GM18520 (cell line): ENCODE data around the gene ITSN1.
"Not testable (repeated sequence)": the region's sequence is repeated elsewhere in the genome, so short reads cannot be mapped to it uniquely, and the experiment has no call there.

Source experiments
- ATAC-seq: cut with Tn5 transposase; IDR thresholded peaks from one replicate; pipeline ENCODE4 v1.9.1; 2021; ENCODE audit not compliant: unreplicated experiment

ITSN1 gene

GRCh38 chr21:33712022-33712803 is 69.9 kb downstream of the ITSN1 start:
- no peak for ATAC-seq

- ATAC-seq: no peak
These were observed 78.8 kb downstream of the ITSN1 start for GRCh38 chr21:33721081-33721480.

- ATAC-seq: not testable (repeated sequence)
These were observed 86.8 kb downstream of the ITSN1 start for GRCh38 chr21:33729139-33729538.

- ATAC-seq: no peak
These were observed 87.3 kb downstream of the ITSN1 start for GRCh38 chr21:33729641-33730040.

- ATAC-seq: no peak
These were observed 89.1 kb downstream of the ITSN1 start for GRCh38 chr21:33731447-33731846.

- no peak for ATAC-seq
These were observed 89.7 kb downstream of the ITSN1 start for GRCh38 chr21:33732038-33732437.

GRCh38 chr21:33733601-33734000 is 91.3 kb downstream of the ITSN1 start:
- ATAC-seq: no peak

GRCh38 chr21:33734291-33734690 is 92.0 kb downstream of the ITSN1 start:
- no peak for ATAC-seq

- ATAC-seq: no peak
These were observed 92.5 kb downstream of the ITSN1 start for GRCh38 chr21:33734818-33735217.

- no peak for ATAC-seq
These were observed 94.3 kb downstream of the ITSN1 start for GRCh38 chr21:33736569-33736968.

GRCh38 chr21:33739701-33740100 is 97.4 kb downstream of the ITSN1 start:
- ATAC-seq: no peak

GRCh38 chr21:33747420-33747819 is 105.1 kb downstream of the ITSN1 start:
- ATAC-seq: no peak

- ATAC-seq: no peak
These were observed 106.6 kb downstream of the ITSN1 start for GRCh38 chr21:33748903-33749302.

GRCh38 chr21:33750017-33750416 is 107.7 kb downstream of the ITSN1 start:
- ATAC-seq: no peak

GRCh38 chr21:33751120-33751519 is 108.8 kb downstream of the ITSN1 start:
- ATAC-seq: no peak

GRCh38 chr21:33751533-33751932 is 109.2 kb downstream of the ITSN1 start:
- no peak for ATAC-seq

GRCh38 chr21:33752260-33752659 is 110.0 kb downstream of the ITSN1 start:
- ATAC-seq: no peak

- no peak for ATAC-seq
These were observed 111.6 kb downstream of the ITSN1 start for GRCh38 chr21:33753886-33754285.

GRCh38 chr21:33754481-33754880 is 112.2 kb downstream of the ITSN1 start:
- ATAC-seq: no peak

GRCh38 chr21:33755354-33755753 is 113.1 kb downstream of the ITSN1 start:
- no peak for ATAC-seq

- ATAC-seq: no peak
These were observed 118.5 kb downstream of the ITSN1 start for GRCh38 chr21:33760641-33761440.

GRCh38 chr21:33761441-33762036 is 119.2 kb downstream of the ITSN1 start:
- ATAC-seq: no peak
